GM13976 (cell line): ENCODE measurements around the gene CRYBA1.

Experiments used
- DNase-seq: peaks from one replicate; pipeline ENCODE4 v3.0.0; 2012; ENCODE audit warnings: low spot score
- in situ Hi-C: fragments of 300-500 bp; cut with MboI; formaldehyde crosslinking; loops from one replicate; pipeline ENCODE4 v1.12.0; 2022; ENCODE audit warnings: low sequenced_read_pairs, mixed read lengths, inconsistent platforms; ENCODE audit not compliant: unreplicated experiment
- TF ChIP-seq, protein P1 (sequence below): IDR thresholded peaks from 2 replicates; pipeline ENCODE4 v1.5.1; 2012; ENCODE audit warnings: borderline replicate concordance, mild to moderate bottlenecking; ENCODE audit not compliant: insufficient read depth; ENCODE audit errors: extremely low read depth, missing control alignments, control extremely low read depth

Gene CRYBA1

DNA sequence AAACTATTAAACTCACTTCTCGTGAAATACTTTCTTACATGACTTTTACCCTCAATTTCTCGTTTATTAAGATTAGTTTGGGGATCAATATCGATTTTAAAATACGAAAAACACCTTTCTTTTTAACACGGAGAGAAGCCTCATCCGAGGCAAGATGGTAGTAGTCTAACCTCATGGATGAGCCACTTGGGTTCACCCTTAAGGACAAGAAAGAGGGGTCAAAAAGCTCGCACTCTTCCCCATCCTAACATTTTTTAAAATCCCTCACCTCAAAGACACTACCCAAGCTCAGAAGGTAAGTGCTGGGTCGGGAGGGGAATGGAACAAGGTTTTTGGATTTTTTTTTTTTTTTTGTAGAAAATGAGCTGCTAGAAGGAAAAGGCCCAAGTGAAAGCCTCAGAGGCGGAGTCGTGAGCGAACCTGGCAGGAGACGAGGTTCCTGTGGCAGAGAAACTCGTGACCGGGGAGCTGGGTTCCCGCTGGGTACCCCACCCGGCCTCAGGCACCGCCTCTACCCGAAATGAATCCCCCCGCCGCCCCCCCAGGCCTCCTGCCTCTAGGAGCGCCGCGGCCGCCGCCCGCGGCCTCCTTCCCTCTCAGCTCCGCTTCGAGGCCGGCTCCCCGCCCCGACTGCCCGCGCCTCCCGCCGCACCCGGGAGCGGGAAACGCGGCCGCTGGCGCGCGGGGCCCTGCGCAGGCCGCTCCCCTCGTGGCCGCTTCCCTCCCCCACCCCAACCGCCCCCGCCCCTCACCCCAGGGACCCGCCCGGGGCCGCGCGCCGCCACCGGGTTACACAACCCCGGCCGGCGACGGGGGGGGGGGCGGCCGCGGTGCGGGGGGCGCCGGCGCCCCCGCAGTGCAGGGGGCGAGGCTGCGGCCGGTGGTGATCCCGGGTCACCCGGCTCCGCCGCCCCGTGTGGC is 45.7 kb downstream of the CRYBA1 start:
- in situ Hi-C loops, result no loop called here
- peak; percentile 70 for DNase-seq
- TF ChIP-seq, protein P1, sequence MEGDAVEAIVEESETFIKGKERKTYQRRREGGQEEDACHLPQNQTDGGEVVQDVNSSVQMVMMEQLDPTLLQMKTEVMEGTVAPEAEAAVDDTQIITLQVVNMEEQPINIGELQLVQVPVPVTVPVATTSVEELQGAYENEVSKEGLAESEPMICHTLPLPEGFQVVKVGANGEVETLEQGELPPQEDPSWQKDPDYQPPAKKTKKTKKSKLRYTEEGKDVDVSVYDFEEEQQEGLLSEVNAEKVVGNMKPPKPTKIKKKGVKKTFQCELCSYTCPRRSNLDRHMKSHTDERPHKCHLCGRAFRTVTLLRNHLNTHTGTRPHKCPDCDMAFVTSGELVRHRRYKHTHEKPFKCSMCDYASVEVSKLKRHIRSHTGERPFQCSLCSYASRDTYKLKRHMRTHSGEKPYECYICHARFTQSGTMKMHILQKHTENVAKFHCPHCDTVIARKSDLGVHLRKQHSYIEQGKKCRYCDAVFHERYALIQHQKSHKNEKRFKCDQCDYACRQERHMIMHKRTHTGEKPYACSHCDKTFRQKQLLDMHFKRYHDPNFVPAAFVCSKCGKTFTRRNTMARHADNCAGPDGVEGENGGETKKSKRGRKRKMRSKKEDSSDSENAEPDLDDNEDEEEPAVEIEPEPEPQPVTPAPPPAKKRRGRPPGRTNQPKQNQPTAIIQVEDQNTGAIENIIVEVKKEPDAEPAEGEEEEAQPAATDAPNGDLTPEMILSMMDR, result no peak

DNA sequence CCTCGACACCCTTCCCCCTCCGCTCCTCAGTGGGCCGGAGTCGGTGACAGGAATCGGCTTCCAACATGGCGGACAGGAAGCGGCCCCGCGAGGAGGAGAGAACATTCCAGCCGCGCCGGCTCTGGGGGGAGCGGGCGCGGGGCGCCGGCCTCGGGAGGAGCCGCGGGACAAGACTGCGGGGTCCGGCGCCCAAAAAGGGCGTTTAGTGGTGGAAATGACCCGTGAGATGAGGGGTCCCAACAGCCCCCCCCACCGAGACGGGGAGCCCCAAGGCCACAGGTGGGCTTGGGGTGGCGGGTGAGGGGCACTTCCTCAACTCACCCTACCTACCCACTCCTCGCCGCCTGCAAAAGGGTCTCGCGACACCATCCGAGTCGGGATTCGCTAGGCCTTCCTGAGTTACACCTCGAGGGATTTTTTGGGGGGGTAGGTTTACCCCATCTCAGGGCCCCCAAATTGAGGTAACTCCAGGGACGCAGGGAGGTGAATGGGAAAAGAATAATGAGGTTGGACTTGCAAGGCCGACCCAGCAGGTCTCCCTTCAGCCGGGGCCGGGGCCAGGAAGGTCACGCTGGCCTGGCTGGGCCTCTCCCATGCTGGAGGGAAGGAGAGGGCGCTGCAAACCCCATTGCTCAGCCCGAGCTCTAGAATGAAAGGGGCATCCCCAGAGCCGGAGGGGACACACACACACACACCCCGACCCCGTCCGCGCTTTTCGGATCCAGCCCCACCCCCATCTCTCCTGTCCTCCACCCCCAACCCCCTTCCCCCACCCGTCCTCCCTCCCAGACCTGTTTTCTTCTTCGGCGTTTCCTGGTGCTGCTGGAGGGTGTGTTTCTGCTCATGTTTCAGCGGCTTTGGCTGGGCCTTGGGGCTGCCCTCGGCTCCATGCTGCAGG is 46.6 kb downstream of the CRYBA1 start:
- DNase-seq, result peak; percentile 68
- TF ChIP-seq, protein P1, result no peak
- in situ Hi-C loops, result no loop called here

DNA sequence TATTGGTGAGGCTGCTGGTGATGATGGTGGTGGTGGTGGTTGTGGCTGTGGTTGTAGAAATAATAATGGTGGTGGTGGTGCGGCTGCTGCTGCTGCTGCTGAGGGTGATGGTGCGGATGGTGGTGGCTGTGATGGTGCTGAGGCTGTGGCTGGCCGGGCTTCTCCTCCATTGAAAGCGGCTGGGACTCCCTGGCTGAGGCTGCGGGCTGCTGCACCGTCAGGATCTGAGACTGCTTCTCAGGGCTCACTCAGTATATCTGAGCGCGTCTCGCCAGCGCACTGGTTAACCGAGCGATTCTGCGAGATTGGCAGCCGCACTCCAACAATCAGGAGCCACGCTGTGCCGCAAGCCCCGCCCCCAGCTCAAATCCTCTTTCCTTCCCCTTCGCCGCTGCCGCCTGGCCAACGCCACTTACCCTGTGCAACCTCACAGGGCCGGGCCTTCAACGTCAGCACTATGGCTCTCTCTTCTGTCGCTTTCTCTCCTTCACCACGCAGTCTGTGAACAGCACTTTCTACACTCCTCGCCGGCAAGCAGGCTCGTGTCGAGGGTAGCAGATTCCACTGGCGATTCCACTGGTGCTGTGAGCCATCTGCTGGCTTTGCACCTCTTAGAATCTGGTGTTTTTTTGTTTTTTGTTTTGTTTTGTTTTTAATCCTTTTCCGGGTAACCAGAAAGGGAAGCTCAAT is 47.4 kb downstream of the CRYBA1 start, which contains the start of gene NUFIP2:
Gene NUFIP2, minus strand, starts transcription at position 259 of the 690 bp plus-strand sequence. Its CDS starts 89 bp downstream, at position 170.
- DNase-seq, result peak; percentile 96
- in situ Hi-C loops, result no loop called here
- TF ChIP-seq, protein P1, result no peak

DNA sequence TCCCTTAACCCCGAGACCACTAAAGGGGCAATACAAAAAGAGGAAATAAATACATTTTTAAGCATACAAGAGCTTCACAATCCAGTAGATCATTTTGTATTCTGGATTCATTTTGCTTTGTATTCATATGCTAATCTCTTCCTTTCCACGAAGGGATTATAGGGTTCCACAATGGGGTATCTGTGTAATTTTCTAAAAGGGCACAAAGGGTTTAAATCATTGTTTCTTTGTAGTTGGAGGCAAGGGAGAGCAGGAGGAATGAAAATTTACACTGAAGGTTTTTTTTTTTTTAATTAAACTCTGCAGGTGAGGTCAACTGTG is 47.9 kb downstream of the CRYBA1 start:
- in situ Hi-C loops, result no loop called here
- no peak for DNase-seq
- TF ChIP-seq, protein P1, result no peak

DNA sequence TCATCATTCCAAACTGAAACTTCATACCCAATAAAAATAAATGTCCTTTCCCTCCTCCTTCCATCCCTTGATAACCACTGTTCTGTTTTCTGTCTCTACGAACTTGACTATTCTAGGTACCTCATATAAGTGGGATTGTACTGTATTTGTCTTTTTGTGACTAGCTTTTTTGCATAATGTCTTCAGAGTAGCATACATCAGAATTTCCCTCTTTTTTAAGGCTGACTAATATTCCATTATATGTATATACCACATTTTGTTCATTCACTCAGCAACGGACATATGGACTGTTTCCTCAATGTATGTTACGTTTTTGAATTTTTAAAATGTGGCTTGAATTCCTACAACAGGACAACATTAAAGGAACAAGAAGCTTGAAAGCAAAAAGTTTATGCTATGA is 48.8 kb downstream of the CRYBA1 start:
- DNase-seq, result no peak
- TF ChIP-seq, protein P1, result no peak
- in situ Hi-C loops, result no loop called here

DNA sequence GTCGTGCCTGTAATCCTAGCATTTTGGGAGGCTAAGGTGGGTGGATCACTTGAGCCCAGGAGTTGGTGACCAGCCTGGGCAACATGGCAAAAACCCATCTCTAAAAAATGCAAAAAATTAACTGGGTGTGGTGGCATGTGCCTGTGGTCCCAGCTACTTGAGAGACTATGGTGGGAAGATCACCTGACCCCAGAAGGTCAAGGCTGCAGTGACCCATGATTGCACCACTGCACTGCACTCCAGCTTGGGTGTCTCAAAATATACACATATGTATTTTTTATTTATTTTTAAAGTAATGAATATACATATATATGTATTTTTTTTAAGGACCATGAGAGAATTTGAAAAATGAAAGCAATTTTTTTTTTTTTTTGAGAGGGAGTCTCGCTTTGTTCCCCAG is 52.4 kb downstream of the CRYBA1 start:
- in situ Hi-C loops, result no loop called here
- DNase-seq, result no peak
- TF ChIP-seq, protein P1, result no peak
